ENCODE data around the gene ESRRB. TPM values are rescaled to one million over a fixed set of nuclear protein-coding genes. Genes with fewer than 3 reads are reported as not detected.

The ESRRB gene
- total RNA-seq, 2 donors from 2014 or later: 1.1 to 1.2 TPM

DNA sequence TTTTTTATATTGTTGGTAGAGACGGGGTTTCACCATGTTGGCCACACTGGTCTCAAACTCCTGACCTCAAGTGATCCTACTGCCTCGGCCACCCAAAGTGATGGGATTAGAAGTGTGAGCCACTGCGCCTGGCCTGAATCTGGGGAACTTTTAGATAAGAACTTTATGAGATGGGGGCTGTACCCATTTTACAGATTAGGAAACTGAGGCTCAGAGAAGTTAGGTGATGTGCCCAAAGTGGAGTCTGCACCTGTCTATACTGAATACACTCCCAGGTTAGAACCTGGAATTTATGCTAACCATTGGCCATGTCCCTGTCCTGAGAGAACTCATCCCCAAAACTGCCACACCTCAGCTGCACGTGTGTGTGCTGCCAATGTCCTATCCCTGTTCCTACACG, 81.9 kb downstream of the ESRRB start:
- Histone ChIP-seq H3K9ac (ENCODE audit: extremely low read depth, low read length, poor library complexity, severe bottlenecking) (no peak overlapping the region), H3K27me3 (ENCODE audit: control insufficient read depth, insufficient read depth, low read length, poor library complexity, severe bottlenecking) (no peaks in the 10 kb centered on the region), H3K4me3 (ENCODE audit: low read length) (no peak overlapping the region), H3K36me3 (ENCODE audit: control insufficient read depth, insufficient read depth, low read length) (no peaks in the 10 kb centered on the region), H3K9me3 (ENCODE audit: control insufficient read depth, low read length) (no peaks in the 10 kb centered on the region), H3K4me1 (ENCODE audit: control insufficient read depth, insufficient read depth, low read length) (no peaks in the 10 kb centered on the region), H3K27ac (ENCODE audit: low read depth, low read length) (no peak overlapping the region)
- H3K4me3 Mint-ChIP-seq: no peak overlapping the region
- DNase-seq: no peak
- peaks cover 12% of the 10 kb centered on the region for H3K9me3 Mint-ChIP-seq
- no peak overlapping the region for H3K27ac Mint-ChIP-seq
- no peaks in the 10 kb centered on the region for H3K36me3 Mint-ChIP-seq (ENCODE audit: low read depth)
- peaks cover 3% of the 10 kb centered on the region for H3K27me3 Mint-ChIP-seq (ENCODE audit: insufficient read depth)
- H3K4me1 Mint-ChIP-seq: peaks cover 3% of the 10 kb centered on the region
- WGBS, 2 experiments (ENCODE audit: insufficient coverage in 1 of 2, insufficient read length in 1 of 2): 95 to 100% methylated on average over 3 to 5 of the region's 5 CpGs
- TF ChIP-seq, protein P1, sequence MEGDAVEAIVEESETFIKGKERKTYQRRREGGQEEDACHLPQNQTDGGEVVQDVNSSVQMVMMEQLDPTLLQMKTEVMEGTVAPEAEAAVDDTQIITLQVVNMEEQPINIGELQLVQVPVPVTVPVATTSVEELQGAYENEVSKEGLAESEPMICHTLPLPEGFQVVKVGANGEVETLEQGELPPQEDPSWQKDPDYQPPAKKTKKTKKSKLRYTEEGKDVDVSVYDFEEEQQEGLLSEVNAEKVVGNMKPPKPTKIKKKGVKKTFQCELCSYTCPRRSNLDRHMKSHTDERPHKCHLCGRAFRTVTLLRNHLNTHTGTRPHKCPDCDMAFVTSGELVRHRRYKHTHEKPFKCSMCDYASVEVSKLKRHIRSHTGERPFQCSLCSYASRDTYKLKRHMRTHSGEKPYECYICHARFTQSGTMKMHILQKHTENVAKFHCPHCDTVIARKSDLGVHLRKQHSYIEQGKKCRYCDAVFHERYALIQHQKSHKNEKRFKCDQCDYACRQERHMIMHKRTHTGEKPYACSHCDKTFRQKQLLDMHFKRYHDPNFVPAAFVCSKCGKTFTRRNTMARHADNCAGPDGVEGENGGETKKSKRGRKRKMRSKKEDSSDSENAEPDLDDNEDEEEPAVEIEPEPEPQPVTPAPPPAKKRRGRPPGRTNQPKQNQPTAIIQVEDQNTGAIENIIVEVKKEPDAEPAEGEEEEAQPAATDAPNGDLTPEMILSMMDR (conservative IDR thresholded peaks at IDR 0.05): no peak

DNA sequence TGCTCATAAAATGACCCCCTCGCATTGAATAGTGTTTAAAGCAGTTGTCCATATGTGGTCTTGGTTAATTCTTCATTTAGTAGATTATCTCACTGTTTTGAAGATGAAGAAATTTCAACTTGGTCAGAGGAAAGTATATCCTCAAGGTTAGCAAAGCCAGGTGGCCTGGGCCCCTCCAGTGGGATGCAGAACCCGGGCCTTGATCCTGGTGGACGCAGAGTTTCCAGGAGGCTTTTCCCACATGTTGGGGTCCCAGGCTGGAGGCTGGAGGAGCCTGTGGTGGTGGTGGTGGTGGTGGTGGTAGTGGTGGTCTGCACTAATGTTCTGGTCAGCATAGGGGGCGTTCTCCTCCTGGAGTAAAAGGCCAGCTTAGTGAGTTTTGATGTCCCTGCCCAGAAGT, 85.9 kb downstream of the ESRRB start:
- Histone ChIP-seq H3K9ac (ENCODE audit: extremely low read depth, low read length, poor library complexity, severe bottlenecking) (no peak overlapping the region), H3K27ac (ENCODE audit: low read depth, low read length) (no peak overlapping the region), H3K9me3 (ENCODE audit: control insufficient read depth, low read length) (no peaks in the 10 kb centered on the region), H3K36me3 (ENCODE audit: control insufficient read depth, insufficient read depth, low read length) (no peaks in the 10 kb centered on the region), H3K4me1 (ENCODE audit: control insufficient read depth, insufficient read depth, low read length) (no peaks in the 10 kb centered on the region), H3K27me3 (ENCODE audit: control insufficient read depth, insufficient read depth, low read length, poor library complexity, severe bottlenecking) (no peaks in the 10 kb centered on the region), H3K4me3 (ENCODE audit: low read length) (no peak overlapping the region)
- TF ChIP-seq, protein P1 (conservative IDR thresholded peaks at IDR 0.05): no peak
- no peak overlapping the region for H3K4me3 Mint-ChIP-seq
- no peak overlapping the region for H3K27ac Mint-ChIP-seq
- 90 to 100% methylated on average over 2 to 4 of the region's 4 CpGs for WGBS, 2 experiments (ENCODE audit: insufficient coverage in 1 of 2, insufficient read length in 1 of 2)
- peaks cover 3% of the 10 kb centered on the region for H3K27me3 Mint-ChIP-seq (ENCODE audit: insufficient read depth)
- H3K9me3 Mint-ChIP-seq: peaks cover 15% of the 10 kb centered on the region
- DNase-seq: no peak
- H3K4me1 Mint-ChIP-seq: peaks cover 12% of the 10 kb centered on the region
- no peaks in the 10 kb centered on the region for H3K36me3 Mint-ChIP-seq (ENCODE audit: low read depth)

DNA sequence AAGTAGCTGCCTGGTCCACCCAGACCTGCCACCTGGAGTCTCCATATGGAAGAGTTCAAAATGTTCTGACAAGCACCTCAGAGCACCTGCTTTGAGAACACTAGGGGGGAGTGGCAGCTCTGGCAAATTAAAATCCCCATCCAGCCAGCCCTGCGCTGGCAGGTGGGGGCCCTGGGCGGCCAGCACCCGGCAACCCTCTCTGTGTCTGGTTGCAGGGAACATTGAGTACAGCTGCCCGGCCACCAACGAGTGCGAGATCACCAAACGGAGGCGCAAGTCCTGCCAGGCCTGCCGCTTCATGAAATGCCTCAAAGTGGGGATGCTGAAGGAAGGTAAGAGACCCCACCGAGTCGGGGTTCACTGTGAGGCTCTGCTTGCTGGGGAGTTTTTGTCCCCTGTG, 86.4 kb downstream of the ESRRB start:
- no peak for DNase-seq
- H3K27ac Mint-ChIP-seq: no peak overlapping the region
- no peaks in the 10 kb centered on the region for H3K4me1 ChIP-seq (ENCODE audit: control insufficient read depth, insufficient read depth, low read length)
- peaks cover 12% of the 10 kb centered on the region for H3K4me1 Mint-ChIP-seq
- H3K36me3 Mint-ChIP-seq (ENCODE audit: low read depth): no peaks in the 10 kb centered on the region
- no peak overlapping the region for H3K4me3 ChIP-seq (ENCODE audit: low read length)
- WGBS, 2 experiments (ENCODE audit: insufficient coverage in 1 of 2, insufficient read length in 1 of 2): 97 to 98% methylated on average over 9 to 11 of the region's 11 CpGs
- TF ChIP-seq, protein P1 (conservative IDR thresholded peaks at IDR 0.05): no peak
- H3K27me3 Mint-ChIP-seq (ENCODE audit: insufficient read depth): peaks cover 3% of the 10 kb centered on the region
- no peak overlapping the region for H3K4me3 Mint-ChIP-seq
- H3K9ac ChIP-seq (ENCODE audit: extremely low read depth, low read length, poor library complexity, severe bottlenecking): no peak overlapping the region
- H3K27ac ChIP-seq (ENCODE audit: low read depth, low read length): no peak overlapping the region
- H3K36me3 ChIP-seq (ENCODE audit: control insufficient read depth, insufficient read depth, low read length): no peaks in the 10 kb centered on the region
- H3K9me3 Mint-ChIP-seq: peaks cover 15% of the 10 kb centered on the region
- no peaks in the 10 kb centered on the region for H3K9me3 ChIP-seq (ENCODE audit: control insufficient read depth, low read length)
- H3K27me3 ChIP-seq (ENCODE audit: control insufficient read depth, insufficient read depth, low read length, poor library complexity, severe bottlenecking): no peaks in the 10 kb centered on the region
